ENCODE data around the gene LGR6. TPM values are rescaled to one million over a fixed set of nuclear protein-coding genes. Genes with fewer than 3 reads are reported as not detected.

The LGR6 gene
- total and polyA plus RNA-seq, 7 experiments from 2014 or later, result 0.16 to 5.8 (median 0.33) TPM; not detected in 1

DNA sequence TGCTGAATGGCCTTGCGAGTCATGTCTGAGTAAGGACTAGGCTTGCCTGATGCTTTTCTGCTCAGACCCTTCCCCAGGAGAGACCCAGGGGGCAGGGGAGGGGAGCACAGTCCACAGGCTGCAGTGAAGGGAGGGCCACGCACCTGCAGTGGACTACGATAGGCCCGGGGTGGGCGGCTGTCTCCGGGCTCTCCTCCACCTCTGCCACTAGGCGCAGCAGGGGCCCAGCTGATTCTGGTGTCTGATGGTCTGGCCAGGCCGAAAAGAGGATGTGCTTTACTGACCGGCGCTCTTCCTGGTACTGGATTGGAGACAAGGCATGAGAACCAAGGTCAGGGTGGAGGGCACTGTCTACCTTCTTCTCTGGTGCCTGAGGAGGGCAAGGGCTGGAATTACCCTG, 41.2 kb upstream of the LGR6 start:
- H3K4me3 Mint-ChIP-seq, result no peak overlapping the region
- Histone ChIP-seq H3K9me3 (ENCODE audit: control insufficient read depth in 2 of 3, low read length in 3 of 3) (no peaks in the 10 kb centered on the region), H3K4me1 (ENCODE audit: control insufficient read depth in 2 of 2, insufficient read depth in 2 of 2, low read length in 2 of 2) (peaks cover 8 to 13% of the 10 kb centered on the region in 2 donors), H3K27me3 (ENCODE audit: control insufficient read depth in 2 of 2, insufficient read depth in 2 of 2, low read length in 2 of 2) (no peaks in the 10 kb centered on the region), H3K4me3 (ENCODE audit: low read length) (no peak overlapping the region), H3K36me3 (ENCODE audit: control insufficient read depth in 2 of 3, insufficient read depth in 3 of 3, low read length in 3 of 3) (peaks cover 27 to 96% (median 45%) of the 10 kb centered on the region in 3 experiments), H3K27ac (ENCODE audit: low read depth, low read length) (no peak overlapping the region)
- no peaks in the 10 kb centered on the region for H3K9me3 Mint-ChIP-seq
- ChIA-PET CTCF (interaction anchor here (1.5 kb wide), 1 partner anchor 8 kb away, joined by 4 read pairs; the partner anchor contains the start of gene PTPN7), POLR2A (interaction anchor here (1.3 to 3.3 kb wide), 2 partner anchors 8 to 11 kb away, joined by 3 to 12 read pairs; partner anchors contain the start of gene PTPN7)
- no peaks in the 10 kb centered on the region for H3K27me3 Mint-ChIP-seq
- ATAC-seq (no peak), DNase-seq (no peak)
- H3K27ac Mint-ChIP-seq, result peak overlapping the region in 2 of 9 donors; percentile 12 to 28
- H3K36me3 Mint-ChIP-seq, result peaks cover 19 to 47% (median 30%) of the 10 kb centered on the region in 5 donors
- intact Hi-C loops (cut with micrococcal nuclease), result no loop called here
- peaks cover 8 to 40% (median 28%) of the 10 kb centered on the region in 7 donors for H3K4me1 Mint-ChIP-seq

DNA sequence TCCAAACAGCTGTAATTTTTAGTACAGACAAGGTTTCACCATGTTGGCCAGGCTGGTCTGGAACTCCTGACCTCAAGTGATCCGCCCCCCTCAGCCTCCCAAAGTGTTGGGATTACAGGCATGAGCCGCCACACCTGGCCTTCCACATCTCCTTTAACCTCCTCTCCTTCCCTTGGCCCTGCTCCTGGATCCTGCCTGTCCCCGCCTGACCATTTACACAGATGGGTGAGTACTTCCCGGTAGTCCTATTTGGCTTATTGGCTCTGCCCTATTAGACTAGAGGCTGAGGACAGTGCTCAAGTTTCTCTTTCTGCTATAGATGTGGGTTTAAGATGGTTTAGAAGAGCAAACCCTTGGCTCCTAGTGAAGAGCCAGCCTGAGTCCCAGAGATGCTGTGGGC, 40.3 kb upstream of the LGR6 start:
- H3K4me1 Mint-ChIP-seq, result peaks cover 13 to 44% (median 37%) of the 10 kb centered on the region in 7 donors
- H3K4me3 ChIP-seq (ENCODE audit: low read length), result no peak overlapping the region
- H3K4me1 ChIP-seq (ENCODE audit: control insufficient read depth in 2 of 2, insufficient read depth in 2 of 2, low read length in 2 of 2), result peaks cover 17 to 22% of the 10 kb centered on the region in 2 donors
- H3K27ac Mint-ChIP-seq, result peak overlapping the region in 5 of 9 donors; percentile 6 to 53 (median 33)
- ChIA-PET CTCF (interaction anchor here (1.4 kb wide), 1 partner anchor 10 kb away, joined by 4 read pairs; no protein-coding TSS in a partner anchor), POLR2A (interaction anchor here (3.3 kb wide), 1 partner anchor 10 kb away, joined by 12 read pairs; no protein-coding TSS in a partner anchor)
- no peaks in the 10 kb centered on the region for H3K27me3 Mint-ChIP-seq
- intact Hi-C loops (cut with micrococcal nuclease), result no loop called here
- peaks cover 19 to 47% (median 25%) of the 10 kb centered on the region in 5 donors for H3K36me3 Mint-ChIP-seq
- ATAC-seq (no peak), DNase-seq (no peak)
- no peaks in the 10 kb centered on the region for H3K9me3 ChIP-seq (ENCODE audit: control insufficient read depth in 2 of 3, low read length in 3 of 3)
- peaks cover 27 to 96% (median 45%) of the 10 kb centered on the region in 3 experiments for H3K36me3 ChIP-seq (ENCODE audit: control insufficient read depth in 2 of 3, insufficient read depth in 3 of 3, low read length in 3 of 3)
- H3K27ac ChIP-seq (ENCODE audit: low read depth, low read length), result no peak overlapping the region
- H3K4me3 Mint-ChIP-seq, result no peak overlapping the region
- H3K27me3 ChIP-seq (ENCODE audit: control insufficient read depth in 2 of 2, insufficient read depth in 2 of 2, low read length in 2 of 2), result no peaks in the 10 kb centered on the region
- H3K9me3 Mint-ChIP-seq, result no peaks in the 10 kb centered on the region

DNA sequence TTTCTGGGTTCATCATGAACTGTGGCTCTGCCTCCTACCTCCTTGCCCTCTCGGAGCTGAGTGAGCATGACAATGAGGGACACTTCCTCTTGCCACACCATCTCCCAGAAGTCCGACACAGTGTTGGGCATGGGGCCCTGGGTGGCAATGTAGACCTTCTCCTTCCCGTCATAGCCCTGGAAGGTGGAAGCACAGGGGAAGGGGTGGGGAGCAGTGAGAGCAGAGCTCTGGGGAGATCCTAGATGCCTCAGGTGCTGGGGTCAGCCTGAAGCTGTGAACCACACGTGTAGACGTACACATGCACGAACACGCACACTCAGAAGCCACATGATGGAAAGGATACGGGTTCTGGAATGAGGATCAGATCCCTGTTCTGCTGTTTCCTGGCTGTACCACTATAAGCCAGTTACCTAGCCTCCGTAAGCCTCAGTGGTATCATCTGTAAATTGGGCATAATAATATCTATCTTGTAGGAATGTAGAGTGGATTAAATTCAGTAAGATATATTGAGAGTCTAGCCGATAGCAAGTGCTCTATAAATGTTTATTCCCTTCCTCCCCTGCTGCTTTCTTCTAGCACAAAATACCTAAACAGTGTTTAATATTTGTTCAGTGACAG, 39.3 kb upstream of the LGR6 start:
- H3K9me3 Mint-ChIP-seq, result no peaks in the 10 kb centered on the region
- H3K27ac Mint-ChIP-seq, result peak overlapping the region; percentile 17 to 87 (median 67)
- intact Hi-C loops (cut with micrococcal nuclease), result loop anchor here (1.0 to 2.0 kb wide), 2 partner anchors 10 to 17 kb away; partner anchors contain the start of gene ARL8A (in 1 of the 2)
- no peaks in the 10 kb centered on the region for H3K9me3 ChIP-seq (ENCODE audit: control insufficient read depth in 2 of 3, low read length in 3 of 3)
- H3K36me3 ChIP-seq (ENCODE audit: control insufficient read depth in 2 of 3, insufficient read depth in 3 of 3, low read length in 3 of 3), result peaks cover 27 to 87% (median 45%) of the 10 kb centered on the region in 3 experiments
- no peak overlapping the region for H3K4me3 Mint-ChIP-seq
- H3K27me3 Mint-ChIP-seq, result no peaks in the 10 kb centered on the region
- ATAC-seq, result no peak
- H3K4me3 ChIP-seq (ENCODE audit: low read length), result no peak overlapping the region
- H3K4me1 ChIP-seq (ENCODE audit: control insufficient read depth in 2 of 2, insufficient read depth in 2 of 2, low read length in 2 of 2), result peaks cover 26 to 32% of the 10 kb centered on the region in 2 donors
- no peaks in the 10 kb centered on the region for H3K27me3 ChIP-seq (ENCODE audit: control insufficient read depth in 2 of 2, insufficient read depth in 2 of 2, low read length in 2 of 2)
- ChIA-PET CTCF (interaction anchor here (0.6 to 2.7 kb wide), 12 partner anchors 8 to 1881 kb away, joined by 3 to 19 read pairs (median 6); partner anchors contain the start of gene LGR6), POLR2A (interaction anchor here (3.3 kb wide), 1 partner anchor 9 kb away, joined by 12 read pairs; no protein-coding TSS in a partner anchor)
- no peak for DNase-seq
- peak overlapping the region; percentile 47 for H3K27ac ChIP-seq (ENCODE audit: low read depth, low read length)
- peaks cover 23 to 51% (median 47%) of the 10 kb centered on the region in 7 donors for H3K4me1 Mint-ChIP-seq
- peaks cover 19 to 52% (median 25%) of the 10 kb centered on the region in 5 donors for H3K36me3 Mint-ChIP-seq

DNA sequence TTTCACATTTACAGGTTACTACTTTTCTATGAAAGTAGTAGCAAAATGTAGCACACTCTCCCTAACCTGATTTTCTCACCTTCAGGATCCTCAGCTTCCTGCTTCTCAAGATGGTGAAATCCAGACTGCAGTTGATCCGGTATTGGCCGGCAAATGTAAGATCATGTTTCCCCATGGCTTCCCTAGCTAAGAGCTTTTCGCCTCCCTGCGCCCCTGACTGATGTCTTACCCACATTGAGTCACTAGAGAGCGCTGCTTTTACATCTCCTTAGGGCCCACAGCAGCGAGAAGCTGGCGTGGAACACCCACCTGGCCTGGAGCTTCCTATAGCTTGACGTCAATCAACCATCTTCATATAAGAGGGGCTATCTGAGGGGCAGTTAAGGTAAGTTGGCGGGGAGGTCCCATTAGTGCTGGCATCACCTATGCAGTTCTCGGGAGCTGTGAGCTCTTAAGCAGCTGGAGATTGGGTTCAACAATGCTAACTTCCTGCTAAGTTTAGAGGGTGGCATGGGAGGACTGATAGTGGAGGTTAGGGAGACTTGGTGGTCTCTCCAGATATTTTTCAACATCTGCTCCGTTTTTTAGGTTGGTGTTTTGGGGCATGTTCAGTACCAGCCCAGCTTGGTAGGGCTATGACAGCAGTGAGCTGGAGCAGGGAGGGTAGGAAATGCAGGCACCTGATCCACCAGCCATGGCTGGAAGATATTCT, 38.7 kb upstream of the LGR6 start:
- H3K4me1 Mint-ChIP-seq, result peaks cover 28 to 58% (median 51%) of the 10 kb centered on the region in 7 donors
- ChIA-PET POLR2A (interaction anchor here (0.8 to 3.3 kb wide), 3 partner anchors 8 to 12 kb away, joined by 3 to 12 read pairs (median 6); no protein-coding TSS in a partner anchor), CTCF (interaction anchor here (0.6 to 2.7 kb wide), 14 partner anchors 8 to 1880 kb away, joined by 3 to 19 read pairs (median 5); partner anchors contain the start of gene LGR6)
- ATAC-seq, result peak; percentile 85
- no peak overlapping the region for H3K4me3 ChIP-seq (ENCODE audit: low read length)
- intact Hi-C loops (cut with micrococcal nuclease), result loop anchor here (1.0 to 5.0 kb wide), 6 partner anchors 9 to 732 kb away; partner anchors contain the start of genes ARL8A (in 1 of the 2) and RABIF (in 1 of the 2)
- H3K27ac ChIP-seq (ENCODE audit: low read depth, low read length), result peak overlapping the region; percentile 47
- peaks cover 27 to 81% (median 45%) of the 10 kb centered on the region in 3 experiments for H3K36me3 ChIP-seq (ENCODE audit: control insufficient read depth in 2 of 3, insufficient read depth in 3 of 3, low read length in 3 of 3)
- H3K27me3 Mint-ChIP-seq, result no peaks in the 10 kb centered on the region
- peak overlapping the region; percentile 17 to 87 (median 67) for H3K27ac Mint-ChIP-seq
- DNase-seq, result peak in 5 of 9 donors; percentile 45 to 52 (median 48)
- peak overlapping the region in 2 of 10 donors; percentile 1 to 46 for H3K4me3 Mint-ChIP-seq
- peaks cover 19 to 58% (median 25%) of the 10 kb centered on the region in 5 donors for H3K36me3 Mint-ChIP-seq
- H3K27me3 ChIP-seq (ENCODE audit: control insufficient read depth in 2 of 2, insufficient read depth in 2 of 2, low read length in 2 of 2), result no peaks in the 10 kb centered on the region
- no peaks in the 10 kb centered on the region for H3K9me3 Mint-ChIP-seq
- H3K9me3 ChIP-seq (ENCODE audit: control insufficient read depth in 2 of 3, low read length in 3 of 3), result no peaks in the 10 kb centered on the region
- H3K4me1 ChIP-seq (ENCODE audit: control insufficient read depth in 2 of 2, insufficient read depth in 2 of 2, low read length in 2 of 2), result peaks cover 29 to 35% of the 10 kb centered on the region in 2 donors

DNA sequence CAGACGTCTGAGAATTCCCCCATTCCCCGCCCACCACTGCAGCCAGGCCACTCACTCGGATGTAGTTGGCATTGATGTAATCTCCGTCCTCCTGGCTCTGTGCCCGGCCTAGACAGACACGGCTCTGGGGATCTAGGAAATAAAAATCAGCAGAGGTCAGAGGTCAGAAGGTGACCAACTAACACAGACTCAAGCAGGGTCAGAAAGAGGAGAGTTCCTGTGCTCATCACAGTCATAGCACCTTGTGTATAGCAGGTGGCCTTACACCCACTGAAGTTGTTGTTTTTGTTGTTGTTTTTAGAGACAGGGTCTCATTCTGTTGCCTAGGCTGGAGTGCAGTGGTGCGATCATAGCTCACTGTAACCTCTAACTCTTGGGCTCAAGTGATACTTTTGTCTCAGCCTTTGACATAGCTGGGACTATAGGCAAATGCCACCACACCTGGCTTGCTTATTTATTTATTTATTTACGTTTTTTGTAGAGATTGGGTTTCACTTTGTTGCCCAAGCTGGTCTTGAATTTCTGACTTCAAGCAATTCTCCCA, 38.0 kb upstream of the LGR6 start:
- ChIA-PET POLR2A (interaction anchor here (0.6 to 1.9 kb wide), 3 partner anchors 10 to 58 kb away, joined by 3 to 6 read pairs (median 3); no protein-coding TSS in a partner anchor), CTCF (interaction anchor here (0.7 to 2.7 kb wide), 10 partner anchors 10 to 160 kb away, joined by 3 to 19 read pairs (median 6); partner anchors contain the start of gene LGR6)
- Histone ChIP-seq H3K36me3 (ENCODE audit: control insufficient read depth in 2 of 3, insufficient read depth in 3 of 3, low read length in 3 of 3) (peaks cover 24 to 75% (median 38%) of the 10 kb centered on the region in 3 experiments), H3K4me3 (ENCODE audit: low read length) (no peak overlapping the region), H3K9me3 (ENCODE audit: control insufficient read depth in 2 of 3, low read length in 3 of 3) (no peaks in the 10 kb centered on the region), H3K4me1 (ENCODE audit: control insufficient read depth in 2 of 2, insufficient read depth in 2 of 2, low read length in 2 of 2) (peaks cover 30 to 36% of the 10 kb centered on the region in 2 donors), H3K27ac (ENCODE audit: low read depth, low read length) (peak overlapping the region; percentile 47), H3K27me3 (ENCODE audit: control insufficient read depth in 2 of 2, insufficient read depth in 2 of 2, low read length in 2 of 2) (no peaks in the 10 kb centered on the region)
- Mint-ChIP-seq H3K9me3 (no peaks in the 10 kb centered on the region), H3K27ac (peak overlapping the region; percentile 26 to 87 (median 64)), H3K4me1 (peaks cover 28 to 62% (median 55%) of the 10 kb centered on the region in 7 donors), H3K36me3 (peaks cover 18 to 61% (median 25%) of the 10 kb centered on the region in 5 donors), H3K27me3 (no peaks in the 10 kb centered on the region), H3K4me3 (peak overlapping the region in 2 of 10 donors; percentile 20 to 41)
- DNase-seq (no peak), ATAC-seq (no peak)
- intact Hi-C loops (cut with micrococcal nuclease), result loop anchor here (1.0 to 5.0 kb wide), 5 partner anchors 9 to 732 kb away; partner anchors contain the start of gene RABIF (in 1 of the 2)
